DMS114 treated with DMSO at 0.1 percent for 48 hours (cell line): ENCODE measurements around the gene FARP1.
"Not testable (repeated sequence)": the region's sequence is repeated elsewhere in the genome, so short reads cannot be mapped to it uniquely, and the experiment has no call there.

Source experiments
- DNase-seq: peaks from one replicate; lab custom pipeline; 2025; ENCODE audit not compliant: unreplicated experiment; lab: John Stamatoyannopoulos, UW

The FARP1 gene

GRCh38 chr13:98258226-98258625 lies 115.3 kb downstream of the FARP1 start:
- no peak for DNase-seq

DNA sequence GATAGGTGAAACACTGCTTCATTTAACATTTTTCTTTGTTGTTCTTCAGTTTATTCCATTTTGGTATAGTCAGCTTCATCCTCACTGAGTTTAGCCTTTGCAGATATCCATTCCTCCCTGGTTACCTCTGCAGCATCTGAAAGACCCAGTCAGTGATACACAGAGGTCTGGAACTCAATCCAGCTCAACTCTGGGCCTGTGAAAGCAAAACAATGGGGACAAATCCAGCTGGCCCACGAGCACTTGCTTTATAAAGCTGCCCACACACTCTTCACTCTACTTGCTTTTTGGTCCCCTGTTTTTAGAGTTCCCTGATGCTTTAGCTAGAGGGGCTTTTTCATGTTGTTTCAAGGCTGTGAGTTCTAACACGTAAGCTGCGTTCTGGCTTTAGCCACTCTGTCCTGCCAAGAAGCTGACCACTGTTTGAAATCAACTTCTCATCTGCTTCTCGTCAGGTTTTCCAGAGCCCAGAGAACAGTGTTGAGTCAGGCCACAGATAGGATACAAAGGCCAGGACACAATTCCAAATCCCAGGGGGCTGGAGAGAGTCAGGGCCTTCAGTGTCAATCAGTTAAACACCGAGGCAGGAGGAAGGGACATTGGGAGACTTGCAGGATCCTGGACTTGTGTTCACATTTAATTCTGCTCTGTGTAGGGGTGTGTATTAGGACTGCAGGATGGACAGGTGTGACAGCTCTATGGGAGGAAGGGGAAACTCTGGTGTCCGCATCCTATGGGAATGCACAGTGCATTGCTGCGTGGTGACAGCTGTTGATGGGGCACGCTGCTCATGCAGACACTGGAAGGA lies 117.7 kb downstream of the FARP1 start:
- DNase-seq, result no peak

DNA sequence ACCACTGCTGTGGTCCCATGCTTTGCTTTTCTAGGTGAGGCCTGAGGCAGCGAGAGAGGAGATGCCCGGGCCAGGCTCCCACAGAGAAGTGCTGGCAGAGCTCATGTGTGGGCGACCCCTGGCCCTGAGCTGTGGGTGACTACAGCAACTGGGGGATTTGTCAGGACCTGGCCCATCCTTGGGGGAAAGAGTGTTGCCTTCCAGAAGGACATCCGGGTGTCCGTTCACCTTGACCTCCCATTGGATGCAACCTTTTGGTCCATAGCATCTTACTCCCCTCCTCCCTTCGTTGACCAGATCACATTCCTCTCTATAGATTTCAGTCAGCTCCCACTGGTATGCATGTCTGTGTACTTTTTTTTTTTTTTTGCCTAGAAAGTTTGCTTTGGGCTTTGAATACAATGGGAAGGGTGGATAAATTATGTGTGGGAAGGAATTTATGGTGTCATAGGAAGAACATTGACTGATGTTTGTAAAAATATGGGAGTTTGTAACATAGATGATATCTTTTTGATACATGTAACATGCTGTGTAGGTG lies 118.3 kb downstream of the FARP1 start:
- no peak for DNase-seq

DNA sequence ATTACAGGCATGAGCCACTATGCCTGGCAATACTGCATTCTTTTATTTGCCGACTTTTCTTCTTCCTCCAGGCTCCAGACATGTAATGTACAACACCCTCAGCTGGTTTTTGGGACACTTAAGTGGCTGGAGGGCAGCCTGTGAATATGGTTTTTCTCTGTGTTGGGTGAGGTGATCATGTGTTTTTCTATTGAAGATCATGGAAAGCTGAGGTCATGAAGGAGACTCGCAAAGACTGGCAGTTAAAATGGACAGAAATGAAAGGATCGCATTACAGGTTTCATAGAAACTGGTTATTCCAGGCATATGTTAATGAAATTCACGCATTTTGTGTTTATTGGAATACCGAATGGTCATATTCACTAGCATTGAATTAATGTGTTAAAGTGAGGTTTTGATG lies 119.4 kb downstream of the FARP1 start:
- DNase-seq, result no peak

DNA sequence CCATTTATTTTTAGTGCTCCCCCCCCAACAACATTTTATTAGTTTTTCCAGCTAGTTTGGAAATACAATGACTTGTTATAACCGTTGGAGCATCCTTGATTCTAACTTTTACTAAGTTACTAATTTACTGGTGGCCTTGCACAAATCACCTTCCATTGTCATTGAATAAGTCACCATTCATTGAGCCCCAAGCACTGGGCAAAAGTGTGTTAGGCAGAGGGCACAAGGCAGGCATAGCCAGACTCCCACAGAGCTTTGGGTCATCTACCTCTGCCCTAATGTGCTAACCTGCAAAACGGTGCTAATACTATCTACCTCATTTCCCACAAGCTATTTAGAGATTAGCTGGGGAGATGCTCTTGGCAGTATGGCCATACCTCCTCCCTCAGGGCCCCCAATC lies 120.9 kb downstream of the FARP1 start:
- DNase-seq, result no peak

DNA sequence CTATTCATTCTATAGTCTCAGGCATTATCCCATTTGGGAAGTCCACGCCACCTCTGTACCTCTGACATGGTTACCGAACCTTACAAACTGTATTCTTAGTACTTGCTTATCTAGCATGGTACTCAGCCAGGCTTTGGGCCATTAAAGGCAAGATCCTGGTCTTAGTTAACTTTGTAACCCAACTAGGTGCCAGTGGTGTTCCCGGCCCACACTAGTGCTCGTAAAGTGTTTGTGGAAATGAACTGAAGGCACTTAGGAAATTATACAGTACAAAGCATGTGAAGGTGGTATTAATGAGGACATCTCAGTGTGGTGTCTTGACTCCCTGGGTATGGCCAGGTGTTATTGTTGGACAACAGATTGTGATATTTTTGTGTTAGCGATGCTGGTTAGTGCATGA lies 122.0 kb downstream of the FARP1 start:
- no peak for DNase-seq

DNA sequence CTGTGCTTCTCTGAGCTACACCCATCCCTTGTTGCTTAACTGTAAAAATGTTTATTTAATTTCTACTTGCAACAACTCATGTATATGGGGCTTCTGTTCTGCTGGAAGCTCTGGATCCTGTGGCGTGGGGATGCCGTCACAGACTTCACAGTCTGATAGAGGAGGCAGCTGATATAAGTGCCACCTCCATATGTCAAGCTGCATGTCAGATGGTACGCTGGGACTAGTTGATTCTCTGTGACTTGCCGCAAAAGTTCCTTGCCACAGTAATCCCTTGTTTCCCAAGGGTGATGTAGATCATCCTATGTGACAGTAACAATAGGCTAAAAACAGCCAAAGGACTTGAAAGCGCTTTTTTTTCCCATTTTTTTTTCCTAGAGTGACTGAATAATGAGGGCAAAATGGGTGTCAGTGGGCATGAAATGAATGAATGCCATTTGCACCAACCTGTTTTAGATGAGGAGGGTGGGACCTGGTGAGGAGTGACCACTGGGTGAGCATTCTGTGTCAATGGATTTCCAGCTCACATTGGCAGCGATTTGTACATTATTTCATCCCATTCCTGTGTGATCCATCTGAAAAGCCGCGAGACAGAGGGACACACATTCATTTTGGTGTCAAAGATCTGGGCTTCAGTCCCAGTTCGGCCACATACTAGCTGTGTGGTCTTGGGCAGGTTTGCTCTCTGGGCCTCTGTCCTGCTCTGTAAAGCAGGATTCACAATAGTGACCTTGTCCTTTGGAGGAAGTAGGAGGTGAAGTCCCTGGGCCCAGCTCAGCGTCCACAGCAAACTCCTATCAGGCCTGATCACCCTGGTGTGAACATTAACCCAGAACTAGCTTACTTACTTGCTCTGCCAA lies 123.0 kb downstream of the FARP1 start:
- no peak for DNase-seq

DNA sequence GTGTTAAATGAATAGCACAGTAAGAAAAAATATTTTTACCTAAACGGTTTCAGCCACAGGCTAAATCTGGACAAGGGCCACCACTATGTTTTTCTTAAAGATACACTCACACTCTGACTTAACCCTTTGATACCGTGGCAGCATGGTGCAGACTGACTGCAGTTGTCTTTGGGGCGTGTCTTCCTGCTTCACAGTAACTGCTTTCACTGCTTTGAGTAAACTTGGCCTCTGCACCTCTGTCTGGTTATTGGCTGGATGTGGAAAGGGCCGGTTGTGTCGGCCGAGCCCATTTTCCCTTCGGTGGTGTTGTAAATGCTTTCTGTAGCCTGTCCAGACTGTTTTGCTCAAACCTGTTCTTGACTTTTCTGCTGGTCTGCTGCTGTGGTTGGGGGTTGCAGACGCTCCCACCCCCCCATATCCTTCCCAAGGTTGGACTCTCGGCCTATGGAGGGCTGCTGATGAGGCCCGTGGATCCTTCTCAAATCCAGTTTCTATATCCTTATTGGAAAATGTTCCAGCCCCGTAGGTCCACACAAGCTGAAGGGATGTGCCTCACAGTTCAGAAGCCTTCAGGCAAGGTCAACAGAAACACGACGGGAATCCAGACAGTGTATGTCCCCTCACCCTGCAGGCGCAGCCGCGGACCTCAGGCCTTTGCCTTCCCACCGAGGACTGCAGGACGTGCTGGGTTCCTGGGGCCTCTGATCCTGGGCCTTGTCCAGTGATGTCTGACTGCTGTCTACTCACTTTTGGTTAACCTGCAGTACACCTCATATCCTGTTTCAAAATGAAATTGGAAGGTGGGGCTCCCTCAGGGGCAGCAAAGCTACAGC lies 124.4 kb downstream of the FARP1 start:
- no peak for DNase-seq

- no peak for DNase-seq
These were observed 126.5 kb downstream of the FARP1 start for GRCh38 chr13:98269386-98269785.

GRCh38 chr13:98270819-98271218 lies 127.9 kb downstream of the FARP1 start:
- DNase-seq, result no peak

DNA sequence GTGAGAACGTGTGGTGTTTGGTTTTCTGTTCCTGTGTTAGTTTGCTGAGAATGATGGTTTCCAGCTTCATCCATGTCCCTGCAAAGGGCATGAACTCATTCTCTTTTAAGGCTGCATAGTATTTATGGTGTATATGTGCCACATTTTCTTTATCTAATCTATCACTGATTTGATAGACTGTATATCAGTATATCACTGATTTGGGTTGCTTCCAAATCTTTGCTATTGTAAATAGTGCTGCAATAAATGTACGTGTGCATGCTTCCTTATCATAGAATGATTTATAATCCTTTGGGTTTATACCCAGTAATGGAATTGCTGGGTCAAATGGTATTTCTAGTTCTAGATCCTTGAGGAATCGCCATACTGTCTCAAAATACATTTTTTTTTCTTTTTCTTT lies 128.8 kb downstream of the FARP1 start:
- not testable (repeated sequence) for DNase-seq

GRCh38 chr13:98272549-98272948 lies 129.7 kb downstream of the FARP1 start:
- no peak for DNase-seq

GRCh38 chr13:98273067-98273823 lies 130.4 kb downstream of the FARP1 start:
- no peak for DNase-seq

GRCh38 chr13:98273824-98274742 lies 131.2 kb downstream of the FARP1 start:
- no peak for DNase-seq

DNA sequence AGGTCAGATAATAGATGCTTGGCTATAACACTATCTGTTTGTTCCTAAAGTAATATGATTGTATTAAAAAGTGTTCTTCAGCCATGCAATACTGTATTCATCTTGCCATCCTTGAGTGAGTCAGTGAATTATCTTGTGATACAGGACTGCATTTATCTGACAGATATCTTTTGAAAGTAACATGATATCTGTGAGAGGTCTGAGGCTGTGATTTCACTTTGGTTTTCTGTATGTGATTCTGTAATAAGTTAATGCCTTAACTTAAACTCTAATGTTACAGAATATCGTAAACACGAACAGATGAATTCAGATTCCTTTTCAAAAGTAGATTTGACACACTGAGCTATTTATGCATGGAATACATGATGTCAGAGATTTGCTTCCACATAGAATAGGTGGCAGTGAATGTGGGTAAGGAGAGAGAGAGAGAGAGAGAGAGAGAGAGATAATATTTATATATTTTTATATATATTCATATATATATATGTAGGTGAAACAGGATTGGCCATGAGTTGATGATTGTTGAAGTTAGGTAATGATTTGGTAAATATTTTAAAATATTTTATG lies 132.1 kb downstream of the FARP1 start:
- no peak for DNase-seq

GRCh38 chr13:98275681-98276171 lies 132.8 kb downstream of the FARP1 start:
- DNase-seq, result no peak

GRCh38 chr13:98276486-98276885 lies 133.6 kb downstream of the FARP1 start:
- DNase-seq, result no peak

DNA sequence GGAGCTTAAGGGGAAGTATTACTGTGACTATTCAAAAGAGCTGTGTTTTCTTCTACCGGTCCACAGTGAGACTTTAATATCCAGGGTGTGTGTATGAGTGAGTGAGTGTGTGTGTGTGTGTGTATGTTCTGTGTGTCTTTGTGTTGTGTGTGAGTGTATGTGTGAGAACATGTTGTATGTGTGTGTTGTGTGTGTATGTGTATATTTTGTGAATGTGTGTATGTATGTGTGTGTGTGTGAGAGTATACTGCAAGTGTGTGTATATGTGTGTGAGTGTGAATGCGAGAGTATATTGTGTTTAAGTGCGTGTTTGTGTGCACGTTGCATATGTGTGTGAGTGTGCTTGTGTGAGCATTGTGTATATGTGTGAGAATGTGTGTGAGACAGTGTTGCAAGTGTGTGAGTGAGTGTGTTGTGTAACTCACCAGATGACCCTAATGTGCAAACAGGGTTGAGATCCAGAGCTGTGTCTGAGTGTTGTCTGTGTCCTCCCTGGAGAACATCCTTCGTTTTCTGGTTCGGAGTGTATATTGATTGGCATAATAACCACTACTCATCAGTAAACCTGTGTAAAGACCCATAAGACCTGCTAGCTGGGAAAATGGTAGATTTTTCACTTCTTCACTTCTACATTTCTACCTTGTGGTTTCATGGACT lies 135.3 kb downstream of the FARP1 start:
- no peak for DNase-seq
